GM10248 (cell line): ENCODE data around the gene PDE2A.

Source experiments
- CTCF ChIA-PET: fragments of 300-600 bp; sonication (Branson Sonifier 250); formaldehyde crosslinking; extraction: SDS; loops from one replicate; lab custom pipeline; 2021; ENCODE audit warnings: antibody characterized with exemption; lab: Yijun Ruan, JAX
- POLR2A ChIA-PET: fragments of 350-650 bp; sonication (Branson Sonifier 250); formaldehyde crosslinking; extraction: SDS; loops from one replicate; lab custom pipeline; 2020; ENCODE audit warnings: antibody characterized with exemption; lab: Yijun Ruan, JAX
- DNase-seq: peaks from one replicate; pipeline ENCODE4 v3.0.0; 2012; ENCODE audit errors: extremely low spot score
- CTCF ChIP-seq: IDR thresholded peaks from 2 replicates; pipeline ENCODE4 v1.5.1; 2012; ENCODE audit warnings: mild to moderate bottlenecking, low read depth; ENCODE audit errors: extremely low read depth, missing control alignments, control extremely low read depth

Gene PDE2A

DNA sequence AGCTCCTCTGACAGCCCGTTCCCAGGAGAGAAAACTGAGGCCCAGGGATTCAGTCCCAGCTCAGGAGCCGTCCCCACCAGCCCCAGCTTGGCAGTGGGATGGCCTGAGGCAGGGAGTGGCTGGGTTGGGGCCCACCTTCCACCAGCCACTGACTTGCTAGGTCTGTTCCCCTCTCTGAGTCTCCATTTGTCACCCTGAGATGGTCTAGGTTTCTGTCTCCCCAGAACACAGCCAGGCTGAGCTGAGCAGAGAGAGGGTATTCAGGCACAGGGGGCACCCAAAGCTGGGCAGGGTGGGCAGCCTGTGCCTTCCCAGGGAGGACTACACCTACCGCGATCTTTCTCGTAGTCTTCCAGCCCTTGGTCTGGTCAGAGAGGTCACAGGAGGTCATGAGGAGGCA, 95.7 kb downstream of the PDE2A start:
- ChIA-PET CTCF (interaction anchor here (1.6 to 5.2 kb wide), 2 partner anchors 8 to 107 kb away, joined by 9 to 24 read pairs; no protein-coding TSS in a partner anchor), POLR2A (no interaction called here)
- TF ChIP-seq CTCF: no peak
- no peak for DNase-seq

DNA sequence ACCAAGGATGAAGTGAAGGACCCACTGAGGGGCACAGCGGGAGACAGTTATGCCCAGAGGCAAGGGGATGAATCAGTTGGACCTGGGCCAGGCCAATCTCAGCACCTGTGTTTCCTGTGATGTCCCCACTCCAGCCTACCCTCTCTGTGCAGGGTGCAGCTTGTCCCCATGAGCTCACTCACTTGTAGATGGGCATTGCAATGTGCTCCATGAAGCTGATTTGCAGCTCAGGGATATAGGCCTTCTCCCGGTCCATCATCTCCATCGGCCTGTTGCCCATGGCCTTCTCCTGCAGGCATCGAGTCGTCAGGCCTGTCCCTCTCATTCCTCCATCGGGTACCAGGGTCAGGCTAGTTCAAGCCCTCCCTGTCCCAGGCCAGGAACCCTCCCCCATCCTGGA, 96.2 kb downstream of the PDE2A start:
- POLR2A ChIA-PET: no interaction called here
- DNase-seq: no peak
- CTCF ChIA-PET: interaction anchor here (1.6 to 5.2 kb wide), 2 partner anchors 9 to 107 kb away, joined by 9 to 24 read pairs; no protein-coding TSS in a partner anchor
- no peak for TF ChIP-seq CTCF

GRCh38 chr11:72577271-72577721, 96.9 kb downstream of the PDE2A start:
- TF ChIP-seq CTCF: no peak
- POLR2A ChIA-PET: no interaction called here
- CTCF ChIA-PET: interaction anchor here (1.6 to 5.2 kb wide), 2 partner anchors 10 to 106 kb away, joined by 9 to 24 read pairs; no protein-coding TSS in a partner anchor
- no peak for DNase-seq

DNA sequence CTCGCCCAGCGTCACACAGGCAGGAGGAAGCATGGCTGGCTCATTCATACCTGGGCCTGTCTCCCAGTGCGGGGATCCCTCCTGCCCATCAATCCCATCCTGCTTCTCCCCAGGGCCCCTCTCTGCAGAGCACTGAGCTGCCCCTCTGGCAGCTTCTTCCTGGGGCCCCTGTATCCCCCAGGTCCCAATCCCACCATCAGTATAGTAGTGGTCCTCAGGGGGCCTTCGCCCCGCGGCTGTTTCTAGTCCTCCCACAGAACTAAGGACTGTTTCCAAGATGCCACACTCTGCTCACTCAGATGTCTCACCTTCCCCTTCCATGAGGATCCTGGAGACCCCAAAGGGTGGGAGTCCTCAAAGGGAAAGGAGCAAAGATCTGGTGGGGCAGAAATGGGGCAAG, 97.6 kb downstream of the PDE2A start:
- no peak for TF ChIP-seq CTCF
- DNase-seq: no peak
- ChIA-PET CTCF (interaction anchor here (3.9 to 5.2 kb wide), 2 partner anchors 10 to 105 kb away, joined by 14 to 24 read pairs; no protein-coding TSS in a partner anchor), POLR2A (no interaction called here)

DNA sequence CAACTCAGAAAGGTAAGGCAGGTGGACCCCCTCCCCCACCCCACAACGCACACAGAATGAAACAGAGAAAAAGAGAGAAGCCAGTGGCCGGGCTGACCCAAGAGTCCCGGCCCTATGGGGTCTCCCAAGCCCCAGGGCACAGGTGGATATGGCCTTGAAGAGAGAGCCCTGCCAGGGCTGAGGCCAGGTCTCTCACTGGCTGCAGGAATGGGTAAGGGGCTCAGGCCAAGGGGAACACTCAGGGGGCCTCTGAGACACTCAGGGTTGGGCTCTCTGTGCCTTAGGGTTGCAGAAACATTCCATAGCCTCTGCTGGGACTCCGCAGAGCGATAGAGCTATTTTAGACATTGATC, 98.0 kb downstream of the PDE2A start:
- no peak for TF ChIP-seq CTCF
- no peak for DNase-seq
- CTCF ChIA-PET: interaction anchor here (3.9 to 5.2 kb wide), 2 partner anchors 11 to 105 kb away, joined by 14 to 24 read pairs; no protein-coding TSS in a partner anchor
- POLR2A ChIA-PET: no interaction called here

GRCh38 chr11:72575533-72576242, 98.5 kb downstream of the PDE2A start:
- no peak for DNase-seq
- no peak for TF ChIP-seq CTCF
- ChIA-PET POLR2A (no interaction called here), CTCF (interaction anchor here (1.0 to 3.9 kb wide), 4 partner anchors 11 to 109 kb away, joined by 4 to 25 read pairs (median 10); no protein-coding TSS in a partner anchor)
